A673 (cell line): Measurements from ENCODE around the gene TMPRSS6. TPM values are rescaled to one million over a fixed set of nuclear protein-coding genes. Genes with fewer than 3 reads are reported as not detected.

Source experiments
- BruUV-seq: library from RNA; stranded (reverse); fragments of 400-500 nt; replicated peaks from 2 replicates; lab custom pipeline; 2021; lab: Mats Ljungman, UMichigan
- CTCF ChIA-PET: fragments of 300-600 bp; sonication (Branson Sonifier 250); formaldehyde crosslinking; loops from one replicate; lab custom pipeline; 2022; ENCODE audit warnings: antibody characterized with exemption; lab: Charles Lee
- POLR2A ChIA-PET: fragments of 300-600 bp; sonication (Branson Sonifier 250); formaldehyde crosslinking; loops from one replicate; lab custom pipeline; 2022; ENCODE audit warnings: antibody characterized with exemption; ENCODE audit not compliant: low non-redundant PET; lab: Charles Lee
- DNase-seq: peaks from one replicate; pipeline ENCODE4 v3.0.0-alpha.2; 2015; ENCODE audit warnings: low spot score
- H3K27ac ChIP-seq: fragments of 200-600 bp; sonication (generic); 2 replicates; pipeline ENCODE4 v1.5.1; 2016; ENCODE audit warnings: mixed run types, low read depth, mild to moderate bottlenecking, mixed read lengths, antibody characterized with exemption, low read length; ENCODE audit not compliant: poor library complexity, severe bottlenecking
- H3K27me3 ChIP-seq: fragments of 200-600 bp; sonication (generic); replicated peaks from 2 replicates; pipeline ENCODE4 v1.6.1; 2017; ENCODE audit warnings: mixed run types, low read depth, mild to moderate bottlenecking, mixed read lengths, antibody characterized with exemption, low read length; ENCODE audit not compliant: insufficient read depth, poor library complexity
- H3K36me3 ChIP-seq: fragments of 200-600 bp; sonication (generic); 2 replicates; pipeline ENCODE4 v1.6.1; 2016; ENCODE audit warnings: mixed run types, mild to moderate bottlenecking, mixed read lengths, antibody characterized with exemption, low read length; ENCODE audit not compliant: insufficient read depth, poor library complexity, severe bottlenecking
- H3K4me1 ChIP-seq: fragments of 200-600 bp; sonication (generic); 2 replicates; pipeline ENCODE4 v1.6.1; 2017; ENCODE audit warnings: mixed run types, mild to moderate bottlenecking, mixed read lengths, antibody characterized with exemption, low read length; ENCODE audit not compliant: insufficient read depth, poor library complexity, severe bottlenecking
- H3K4me3 ChIP-seq: fragments of 200-600 bp; sonication (generic); 2 replicates; pipeline ENCODE4 v1.5.1; 2016; ENCODE audit warnings: low read depth, mixed run types, mild to moderate bottlenecking, mixed read lengths, low read length; ENCODE audit not compliant: poor library complexity, severe bottlenecking
- H3K9me3 ChIP-seq: fragments of 200-600 bp; sonication (generic); 2 replicates; pipeline ENCODE4 v1.6.1; 2016; ENCODE audit warnings: mixed run types, low read depth, mild to moderate bottlenecking, mixed read lengths, antibody characterized with exemption, low read length; ENCODE audit not compliant: poor library complexity, severe bottlenecking
- EZH2 ChIP-seq: fragments of 200-600 bp; sonication (generic); IDR thresholded peaks from 2 replicates; pipeline ENCODE4 v1.6.1; 2017; ENCODE audit warnings: borderline replicate concordance, low read depth, mild to moderate bottlenecking, mixed read lengths, antibody characterized with exemption, low read length; ENCODE audit not compliant: poor library complexity, severe bottlenecking
- intact Hi-C: fragments of 100-400 bp; cut with micrococcal nuclease; formaldehyde crosslinking; loops from one replicate; pipeline ENCODE4 v1.10.0; 2022; ENCODE audit not compliant: unreplicated experiment
- total RNA-seq: library from RNA; stranded (reverse); gene quantifications from 2 replicates; pipeline ENCODE4 v1.2.3, GENCODE V29; 2021
- TF ChIP-seq, protein P1 (sequence below): fragments of 300-800, 200-600 bp; sonication (generic); conservative IDR thresholded peaks from 2 replicates; pipeline ENCODE4 v1.5.1; 2017; ENCODE audit warnings: low read depth, mild to moderate bottlenecking, antibody characterized with exemption, low read length, moderate library complexity, mixed read lengths

TMPRSS6 gene
- total RNA-seq, 1 experiment from 2014 or later, result not detected

DNA sequence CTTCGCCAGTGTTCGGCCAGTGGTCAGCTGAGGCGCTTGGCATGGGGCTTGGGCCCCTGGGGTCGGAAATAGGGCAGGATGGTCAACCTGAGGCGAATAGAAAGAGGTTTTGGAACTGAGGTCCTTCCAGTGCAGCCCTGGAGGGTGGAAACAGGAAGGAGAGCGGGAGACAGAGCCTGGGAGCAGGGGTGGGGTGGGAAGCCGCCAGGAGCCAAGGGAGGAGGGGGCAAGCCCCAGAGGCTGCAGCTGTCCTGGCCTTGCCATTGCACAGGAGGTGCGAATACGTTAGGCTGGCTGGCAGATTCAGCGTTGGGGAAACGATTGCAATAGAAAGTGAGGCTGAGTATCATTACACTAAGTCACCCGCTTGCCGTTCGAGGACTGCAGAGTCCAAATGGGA lies 71.8 kb downstream of the TMPRSS6 start:
- TF ChIP-seq, protein P1, sequence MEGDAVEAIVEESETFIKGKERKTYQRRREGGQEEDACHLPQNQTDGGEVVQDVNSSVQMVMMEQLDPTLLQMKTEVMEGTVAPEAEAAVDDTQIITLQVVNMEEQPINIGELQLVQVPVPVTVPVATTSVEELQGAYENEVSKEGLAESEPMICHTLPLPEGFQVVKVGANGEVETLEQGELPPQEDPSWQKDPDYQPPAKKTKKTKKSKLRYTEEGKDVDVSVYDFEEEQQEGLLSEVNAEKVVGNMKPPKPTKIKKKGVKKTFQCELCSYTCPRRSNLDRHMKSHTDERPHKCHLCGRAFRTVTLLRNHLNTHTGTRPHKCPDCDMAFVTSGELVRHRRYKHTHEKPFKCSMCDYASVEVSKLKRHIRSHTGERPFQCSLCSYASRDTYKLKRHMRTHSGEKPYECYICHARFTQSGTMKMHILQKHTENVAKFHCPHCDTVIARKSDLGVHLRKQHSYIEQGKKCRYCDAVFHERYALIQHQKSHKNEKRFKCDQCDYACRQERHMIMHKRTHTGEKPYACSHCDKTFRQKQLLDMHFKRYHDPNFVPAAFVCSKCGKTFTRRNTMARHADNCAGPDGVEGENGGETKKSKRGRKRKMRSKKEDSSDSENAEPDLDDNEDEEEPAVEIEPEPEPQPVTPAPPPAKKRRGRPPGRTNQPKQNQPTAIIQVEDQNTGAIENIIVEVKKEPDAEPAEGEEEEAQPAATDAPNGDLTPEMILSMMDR, result no peak
- TF ChIP-seq EZH2, result no peak
- Histone ChIP-seq H3K27ac (no peak overlapping the region), H3K4me1 (peaks cover 23% of the 10 kb centered on the region), H3K27me3 (no peaks in the 10 kb centered on the region), H3K9me3 (no peaks in the 10 kb centered on the region), H3K4me3 (no peak overlapping the region), H3K36me3 (no peaks in the 10 kb centered on the region)
- BruUV-seq, result no TSS peak
- no peak for DNase-seq
- CTCF ChIA-PET, result no interaction called here
- intact Hi-C loops, result no loop called here
- POLR2A ChIA-PET, result no interaction called here

DNA sequence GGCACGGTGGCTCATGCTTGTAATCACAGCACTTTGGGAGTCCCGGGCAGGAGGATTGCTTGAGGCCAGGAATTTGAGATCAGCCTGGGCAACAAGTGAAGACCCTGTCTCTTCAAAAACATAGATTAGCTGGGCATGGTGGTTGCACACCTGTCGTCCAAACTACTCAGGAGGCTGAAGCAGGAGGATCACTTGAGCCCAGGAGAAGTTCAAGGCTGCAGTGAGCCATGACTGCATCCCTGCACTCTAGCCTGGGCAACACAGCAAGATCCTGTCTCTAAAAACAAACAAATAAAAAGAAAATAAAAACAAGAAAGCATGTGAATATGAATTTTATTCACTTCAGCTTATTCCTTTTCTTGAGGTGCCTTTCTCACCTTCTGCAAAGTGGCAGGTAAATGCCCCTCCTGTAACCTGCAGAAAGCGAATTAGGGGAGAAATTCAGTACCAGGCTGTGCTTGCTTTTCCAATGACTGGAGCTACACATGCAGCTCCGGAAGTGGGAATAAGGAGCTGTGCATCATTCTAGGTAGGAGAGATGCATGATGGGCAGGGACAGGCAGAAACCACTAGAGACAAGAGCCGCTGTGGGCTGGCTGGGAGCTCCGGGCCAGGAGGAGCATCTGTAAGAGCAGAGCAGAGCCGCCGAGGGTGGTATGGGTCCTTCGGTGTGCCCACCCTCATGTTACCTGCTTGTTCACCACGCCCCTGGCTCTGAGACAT lies 72.7 kb downstream of the TMPRSS6 start:
- DNase-seq, result no peak
- TF ChIP-seq, protein P1, result no peak
- TF ChIP-seq EZH2, result no peak
- intact Hi-C loops, result no loop called here
- Histone ChIP-seq H3K4me3 (no peak overlapping the region), H3K36me3 (no peaks in the 10 kb centered on the region), H3K27me3 (no peaks in the 10 kb centered on the region), H3K4me1 (peaks cover 27% of the 10 kb centered on the region), H3K9me3 (no peaks in the 10 kb centered on the region), H3K27ac (no peak overlapping the region)
- CTCF ChIA-PET, result no interaction called here
- no TSS peak for BruUV-seq
- POLR2A ChIA-PET, result no interaction called here

DNA sequence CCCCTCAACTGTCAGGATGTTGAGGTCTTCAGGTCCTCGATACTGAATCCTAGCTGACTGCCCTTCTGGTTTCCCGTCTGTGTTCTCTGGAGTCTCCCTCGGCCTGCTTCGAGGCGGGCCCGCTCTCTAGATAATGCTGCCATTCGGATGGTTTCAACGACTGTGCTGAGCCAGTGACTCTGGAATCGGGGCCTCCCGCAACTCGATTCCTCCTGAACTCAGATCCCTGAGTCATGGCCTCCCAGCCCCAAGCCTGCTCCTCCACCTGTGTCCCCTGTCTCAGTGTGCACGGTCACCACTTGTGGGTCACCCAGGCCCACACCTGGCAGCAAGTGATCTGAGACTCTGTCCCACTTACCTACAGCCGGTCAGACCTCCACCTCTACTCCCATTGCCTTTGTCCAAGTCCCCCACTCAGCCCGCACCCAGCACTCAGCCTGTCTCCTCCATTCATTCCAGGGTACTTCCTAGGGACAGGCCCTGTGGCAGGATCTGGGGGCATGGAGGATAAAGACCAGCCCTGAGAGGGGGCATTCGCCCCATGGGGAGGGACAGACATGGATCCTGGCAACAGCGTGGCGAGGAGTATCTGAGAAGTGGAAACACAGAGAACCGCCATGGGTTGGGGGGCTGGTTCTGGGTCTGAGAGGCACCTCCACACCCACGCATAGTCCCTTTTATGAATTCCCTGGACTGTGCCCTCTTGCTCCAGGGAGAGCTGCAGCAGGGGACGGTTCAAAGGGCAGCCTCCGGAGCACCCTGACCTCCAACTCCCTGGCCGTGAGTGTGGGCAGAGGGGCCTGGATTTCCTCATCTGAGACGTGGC lies 75.7 kb downstream of the TMPRSS6 start:
- Histone ChIP-seq H3K4me3 (no peak overlapping the region), H3K9me3 (no peaks in the 10 kb centered on the region), H3K4me1 (peaks cover 7% of the 10 kb centered on the region), H3K27me3 (no peaks in the 10 kb centered on the region), H3K27ac (no peak overlapping the region), H3K36me3 (peaks cover 9% of the 10 kb centered on the region)
- TF ChIP-seq, protein P1, result no peak
- TF ChIP-seq EZH2, result no peak
- ChIA-PET CTCF (no interaction called here), POLR2A (no interaction called here)
- intact Hi-C loops, result no loop called here
- no peak for DNase-seq
- BruUV-seq, result no TSS peak
